GM21529 (cell line): Measurements from ENCODE around the gene HJV.

Experiments
- ATAC-seq: cut with Tn5 transposase; IDR thresholded peaks from one replicate; pipeline ENCODE4 v1.9.1; 2021; ENCODE audit not compliant: unreplicated experiment

Gene HJV

DNA sequence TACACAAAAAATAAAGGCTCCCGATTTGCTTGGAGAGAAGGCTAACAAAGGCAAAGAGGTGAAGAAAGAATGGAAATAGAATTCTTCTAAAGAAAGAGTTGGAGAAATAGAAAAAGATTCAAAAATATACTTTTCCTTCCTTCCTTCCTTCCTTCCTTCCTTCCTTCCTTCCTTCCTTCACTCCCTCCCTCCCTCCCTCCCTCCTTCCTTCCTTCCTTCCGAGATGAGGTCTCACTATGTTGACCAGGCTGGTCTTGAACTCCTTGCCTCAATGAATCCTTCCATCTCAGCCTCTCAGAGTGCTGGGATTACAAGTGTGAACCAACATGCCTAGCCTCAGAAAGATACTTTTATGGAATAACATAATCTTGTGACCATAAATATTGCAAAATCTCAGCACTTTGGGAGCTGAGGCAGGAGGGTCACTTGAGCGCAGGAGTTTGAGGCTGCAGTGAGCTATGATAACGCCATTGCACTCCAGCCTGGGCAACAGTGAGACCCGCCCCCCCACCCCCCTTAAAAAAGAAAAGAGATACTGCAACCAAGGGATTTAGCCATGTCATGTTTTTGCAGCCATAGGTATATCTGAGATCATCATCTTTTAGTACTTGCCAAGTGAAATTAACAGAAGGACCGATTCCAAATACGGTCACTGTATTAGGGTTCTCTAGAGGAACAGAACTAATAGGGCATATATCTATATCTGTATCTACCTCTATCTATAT is 1.0 kb upstream of the HJV start:
- no peak for ATAC-seq

DNA sequence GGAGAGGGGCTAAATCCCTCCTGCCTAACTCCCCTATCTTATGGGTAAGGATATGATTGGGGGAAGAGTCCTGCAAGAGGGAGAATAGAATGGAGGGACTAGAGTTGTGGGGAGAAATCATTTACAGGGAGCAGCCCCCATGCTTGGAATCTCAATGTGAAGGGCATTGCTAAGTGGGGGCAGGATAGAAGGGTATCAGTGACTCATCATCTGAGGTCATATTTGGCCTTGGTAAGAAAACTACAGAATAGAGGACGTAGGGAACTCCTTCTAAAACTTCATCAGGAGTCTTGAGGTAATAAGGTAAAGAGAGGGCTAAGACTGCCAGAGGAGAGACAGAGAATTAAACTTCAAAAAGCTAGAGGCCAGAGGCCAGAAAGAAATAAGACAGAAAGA is 487 bp downstream of the HJV start:
- no peak for ATAC-seq

- ATAC-seq: no peak
Measured at GRCh38 chr1:146020058-146021049, 1.2 kb downstream of the HJV start.

DNA sequence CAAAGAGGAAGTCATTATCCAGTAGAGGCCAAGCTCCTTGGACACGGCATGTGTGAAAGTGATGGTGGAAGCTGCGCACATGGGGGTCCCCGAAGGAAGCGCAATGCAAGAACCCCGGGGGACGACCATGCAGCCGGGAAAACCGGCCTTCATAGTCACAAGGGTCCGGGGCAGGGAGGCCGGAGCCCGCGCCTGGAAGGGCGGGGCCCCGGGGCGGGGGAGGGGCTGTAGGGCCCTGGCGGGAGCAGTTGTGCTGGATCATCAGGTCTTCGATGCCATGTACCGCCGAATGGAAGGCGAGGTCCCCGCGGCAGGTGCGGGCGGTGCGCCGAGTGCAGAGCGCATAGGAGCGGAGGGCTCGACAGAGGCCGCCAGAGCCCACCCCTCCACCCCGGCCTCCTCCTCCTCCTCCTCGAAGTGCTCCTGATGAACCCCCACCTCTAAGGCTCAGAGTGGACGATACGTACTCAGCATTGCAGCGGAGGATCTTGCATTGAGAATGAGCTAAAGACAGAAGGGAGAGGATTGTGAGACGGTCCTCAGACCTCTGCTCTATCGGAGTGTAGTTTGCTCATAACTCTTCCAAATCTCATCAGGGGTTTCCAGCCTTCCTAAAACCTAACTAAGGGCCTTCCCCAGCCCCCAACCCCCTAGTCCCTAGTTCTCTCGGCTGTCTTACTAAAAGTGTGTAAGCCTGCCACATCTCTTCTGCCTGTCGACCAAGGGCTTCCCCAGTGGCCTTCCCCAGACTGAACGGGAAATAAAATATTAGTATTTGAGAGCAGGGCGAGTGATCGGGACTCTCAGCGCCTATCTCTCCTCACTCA is 2.1 kb downstream of the HJV start:
- ATAC-seq: no peak

DNA sequence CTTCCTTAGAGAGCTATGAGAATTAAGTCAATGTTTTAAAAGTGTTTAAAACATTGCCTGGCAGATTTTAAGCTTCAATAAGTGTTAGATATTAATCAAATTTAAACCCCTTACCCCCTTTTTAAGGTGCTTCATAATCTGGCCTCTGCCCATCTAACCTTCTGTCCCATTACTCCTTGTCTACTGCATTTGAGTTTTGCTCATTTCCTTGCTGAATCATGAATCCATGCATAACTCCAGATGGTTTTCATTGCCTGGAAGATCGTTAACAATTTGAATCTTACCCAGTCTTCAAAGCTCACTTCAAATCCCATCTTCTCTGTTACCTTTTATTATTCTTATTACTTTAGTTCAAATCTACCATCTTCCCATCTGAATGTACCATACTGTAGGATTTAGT is 4.6 kb downstream of the HJV start:
- no peak for ATAC-seq

- no peak for ATAC-seq
Measured at GRCh38 chr1:146013559-146013922, 8.0 kb downstream of the HJV start.

DNA sequence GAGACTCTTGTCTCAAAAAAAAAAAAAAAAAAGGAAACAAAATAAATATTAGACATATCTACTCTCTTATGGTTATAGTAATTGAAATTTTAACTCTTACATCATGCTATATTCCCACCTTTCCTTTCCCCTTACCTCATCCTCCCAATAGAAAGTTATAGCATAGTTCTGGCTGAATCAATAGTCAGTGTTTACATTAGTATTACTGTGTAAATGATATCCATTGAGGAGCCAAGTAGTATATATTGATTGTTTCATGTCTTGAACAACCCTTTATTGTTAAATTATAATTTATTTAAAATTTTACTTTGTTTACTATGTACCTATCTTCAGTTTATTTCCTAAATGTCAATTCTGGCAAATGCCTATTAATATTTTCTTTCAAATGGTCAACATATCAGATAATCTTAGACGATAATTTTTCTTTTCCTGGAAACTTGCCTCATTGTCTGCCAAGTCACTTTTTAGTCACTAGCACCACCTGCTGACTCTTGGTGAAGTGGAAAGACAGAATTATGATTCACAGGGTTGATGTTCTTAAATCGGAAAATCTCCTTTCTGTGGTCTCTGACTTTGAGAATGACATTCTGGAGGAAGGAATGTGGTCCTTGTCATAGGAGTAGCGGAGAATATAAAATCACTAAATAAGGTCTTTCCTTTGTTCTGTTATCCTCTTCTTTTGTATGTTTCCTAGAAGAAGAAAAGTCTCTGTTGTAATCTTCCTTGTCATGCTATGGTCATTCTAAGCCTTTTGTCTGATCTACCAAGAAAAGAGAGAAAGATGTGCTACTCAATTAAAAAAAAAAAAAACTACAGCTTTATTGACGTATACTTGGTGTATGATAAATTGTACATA is 8.6 kb downstream of the HJV start:
- ATAC-seq: no peak

- no peak for ATAC-seq
Measured at GRCh38 chr1:146010126-146010738, 11.3 kb downstream of the HJV start.

DNA sequence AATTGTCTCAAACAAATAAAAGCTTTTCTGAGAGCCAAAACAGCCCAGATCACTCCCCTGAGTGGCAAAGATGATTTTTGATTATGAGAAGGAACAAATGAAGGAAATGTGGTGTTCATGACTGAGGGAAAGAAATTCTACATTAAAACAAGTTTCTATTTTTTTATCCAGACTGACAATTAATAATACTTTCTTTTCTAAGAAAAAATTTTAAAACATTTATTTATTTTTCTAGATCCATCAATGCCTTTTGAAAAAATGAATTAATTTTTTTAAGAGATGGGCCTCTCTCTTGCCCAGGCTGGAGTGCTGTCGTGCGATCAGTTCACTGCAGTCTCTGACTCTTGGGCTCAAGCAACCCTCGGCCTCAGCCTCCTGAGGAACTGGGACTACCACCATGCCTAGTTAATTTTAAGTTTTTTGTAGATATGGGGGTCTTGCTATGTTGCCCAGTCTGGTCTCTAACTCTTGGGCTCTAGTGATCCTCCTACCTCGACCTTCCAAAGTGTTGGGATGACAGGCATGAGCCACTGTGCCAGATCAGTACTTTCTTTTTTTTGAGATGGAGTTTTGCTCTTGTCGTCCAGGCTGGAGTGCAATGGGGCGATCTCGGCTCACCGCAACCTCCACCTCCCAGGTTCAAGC is 13.9 kb downstream of the HJV start:
- ATAC-seq: no peak

DNA sequence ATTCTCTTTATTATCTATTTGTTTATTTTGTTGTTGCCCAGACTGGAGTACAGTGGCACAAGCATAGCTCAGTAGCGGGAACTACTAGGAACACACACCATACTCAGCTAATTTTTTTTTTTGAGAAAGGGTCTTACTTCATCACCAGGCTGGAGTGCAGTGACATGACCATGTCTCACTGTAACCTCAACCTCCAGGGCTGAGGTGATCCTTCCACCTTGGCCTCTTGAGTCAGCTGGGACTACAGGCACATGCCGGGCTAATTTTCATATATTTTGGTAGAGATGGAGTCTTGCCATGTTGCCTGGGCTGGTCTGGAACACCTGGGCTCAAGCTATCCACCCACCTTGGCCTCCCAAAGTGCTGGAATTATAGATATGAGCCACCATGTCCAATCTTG is 19.8 kb downstream of the HJV start:
- no peak for ATAC-seq

DNA sequence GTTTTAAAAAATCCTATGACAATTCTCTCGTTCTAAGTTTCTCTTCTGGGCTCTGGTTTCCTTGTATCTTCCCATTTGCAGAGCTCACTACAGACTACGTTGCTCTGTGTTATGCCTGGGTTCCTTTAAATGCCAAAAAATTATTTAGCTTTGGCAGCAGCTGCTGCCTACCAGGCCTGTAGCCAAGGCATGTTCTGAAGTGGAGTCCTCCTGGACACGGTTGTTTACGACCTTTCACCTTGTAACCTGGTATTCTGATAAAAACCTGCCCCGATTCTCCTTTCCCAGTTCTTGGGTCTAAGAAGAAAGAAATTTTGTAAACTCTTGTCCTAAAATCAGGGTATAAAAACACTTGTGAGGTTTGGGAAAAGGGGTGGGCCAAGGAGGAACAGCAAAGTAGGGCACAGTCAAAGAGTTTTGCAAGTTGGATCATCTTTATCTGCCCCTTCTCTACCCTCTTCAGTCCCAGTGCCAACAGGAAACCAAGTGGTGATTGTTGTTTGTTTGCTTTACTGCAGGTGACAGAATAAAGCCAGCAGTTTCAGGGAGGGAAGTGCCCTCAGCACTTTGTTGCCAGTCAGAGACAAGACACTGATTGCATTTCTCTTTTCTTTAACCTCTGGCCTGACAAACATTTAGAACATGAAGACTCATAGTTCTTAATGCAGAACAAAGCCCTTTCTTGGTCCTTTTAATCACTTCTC is 22.1 kb downstream of the HJV start:
- ATAC-seq: no peak

DNA sequence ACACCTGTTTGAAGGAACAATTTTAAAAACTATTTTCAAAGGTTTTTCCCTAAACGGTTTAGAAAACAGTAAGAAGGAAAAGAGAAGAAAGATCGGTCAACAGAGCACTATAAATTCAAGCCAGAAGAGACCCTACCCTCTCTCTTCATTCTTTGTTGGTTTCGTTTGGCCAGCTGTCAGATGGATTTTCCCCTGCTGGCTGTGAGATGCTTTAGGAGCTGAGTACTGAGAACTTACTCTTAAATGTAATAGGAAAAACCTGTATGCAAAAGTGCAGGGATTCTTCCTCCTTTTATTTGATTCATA is 23.9 kb downstream of the HJV start:
- ATAC-seq: no peak

DNA sequence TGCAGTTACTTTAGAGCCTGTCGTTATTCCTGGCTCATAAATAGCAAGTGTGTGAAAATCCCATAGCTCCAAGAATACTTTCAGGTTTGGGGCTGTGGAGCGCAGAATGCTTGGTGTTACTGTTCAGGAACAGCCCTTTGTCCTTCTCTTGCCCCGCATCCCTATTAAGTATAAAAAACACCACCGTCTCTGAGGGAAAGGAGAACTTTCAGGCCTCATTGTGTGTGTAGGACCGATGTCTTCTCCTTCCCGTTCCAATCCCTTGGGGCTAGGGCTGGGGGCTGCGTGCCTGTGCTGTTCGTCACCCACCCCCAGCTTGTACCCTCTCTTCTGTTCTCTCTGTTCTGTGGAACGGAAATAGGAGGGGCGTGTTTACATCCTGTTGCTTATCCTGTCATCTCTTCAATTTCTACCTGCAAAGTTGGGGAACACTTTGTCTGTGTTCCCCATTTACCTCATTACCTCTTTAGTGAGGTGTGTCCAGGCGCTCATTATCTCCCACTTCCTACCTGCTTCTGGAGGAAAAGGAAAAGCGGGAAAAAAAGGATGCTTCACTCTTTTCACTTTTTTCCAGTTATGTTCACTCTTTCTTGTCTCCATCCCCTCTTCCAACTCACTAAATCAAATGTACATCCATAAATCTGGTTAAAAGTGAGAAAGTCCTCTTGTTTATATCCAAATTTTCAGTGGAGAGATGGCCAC is 24.4 kb downstream of the HJV start:
- peak; percentile 36 for ATAC-seq

DNA sequence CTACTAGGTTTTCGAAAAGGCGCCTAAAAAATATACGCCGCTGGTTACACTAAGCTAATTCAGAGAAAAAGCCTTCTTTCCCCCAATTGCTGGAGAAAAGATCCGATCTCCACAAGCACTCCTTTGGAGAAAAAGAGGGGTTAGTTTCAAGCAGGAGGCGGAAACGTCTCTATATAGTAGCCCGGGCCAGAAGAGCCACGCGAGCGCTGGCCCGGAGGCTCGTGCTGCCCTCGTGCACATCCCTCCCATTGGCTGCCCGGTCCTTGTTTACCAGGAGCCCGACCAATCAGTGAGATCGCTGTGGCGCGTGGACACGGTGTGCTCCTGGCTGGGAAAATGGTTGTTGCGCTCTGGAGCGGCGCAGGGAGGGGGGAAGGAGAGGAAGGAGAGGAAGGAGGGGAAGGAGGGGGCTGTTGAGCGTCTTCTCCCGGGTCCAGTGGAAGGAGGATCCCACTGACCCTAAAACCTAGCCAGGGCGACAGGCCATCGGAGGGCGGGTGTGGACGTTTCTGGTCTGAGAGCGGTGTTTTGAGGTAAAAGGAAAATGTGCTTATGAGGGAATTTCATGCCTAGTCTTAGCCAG is 25.0 kb downstream of the HJV start, which contains the start of gene TXNIP:
Gene TXNIP, minus strand, starts transcription at position 147 of the 583 bp plus-strand sequence. CDS start 313 bp downstream, outside the sequence.
- peak; percentile 85 for ATAC-seq

DNA sequence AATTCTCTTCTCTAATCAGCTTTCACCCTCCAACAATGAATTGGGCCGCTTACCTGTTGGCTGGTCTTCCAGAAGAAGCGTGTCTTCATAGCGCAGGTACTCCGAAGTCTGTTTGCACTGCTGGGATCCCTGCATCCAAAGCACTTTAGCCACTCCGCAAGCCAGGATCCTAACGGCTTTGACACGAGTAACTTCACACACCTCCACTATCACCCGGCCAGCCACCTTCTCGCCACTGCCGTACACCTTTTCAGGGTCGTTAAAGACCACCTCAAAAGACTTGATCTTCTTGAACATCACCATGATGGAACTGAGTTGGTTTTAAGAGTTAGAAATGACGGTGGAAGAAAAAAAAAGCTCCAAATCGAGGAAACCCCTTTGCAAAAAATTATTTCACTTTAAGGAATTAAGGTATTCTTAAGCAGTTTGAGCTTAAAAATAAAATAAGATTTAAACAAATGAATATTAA is 25.5 kb downstream of the HJV start:
- ATAC-seq: no peak

DNA sequence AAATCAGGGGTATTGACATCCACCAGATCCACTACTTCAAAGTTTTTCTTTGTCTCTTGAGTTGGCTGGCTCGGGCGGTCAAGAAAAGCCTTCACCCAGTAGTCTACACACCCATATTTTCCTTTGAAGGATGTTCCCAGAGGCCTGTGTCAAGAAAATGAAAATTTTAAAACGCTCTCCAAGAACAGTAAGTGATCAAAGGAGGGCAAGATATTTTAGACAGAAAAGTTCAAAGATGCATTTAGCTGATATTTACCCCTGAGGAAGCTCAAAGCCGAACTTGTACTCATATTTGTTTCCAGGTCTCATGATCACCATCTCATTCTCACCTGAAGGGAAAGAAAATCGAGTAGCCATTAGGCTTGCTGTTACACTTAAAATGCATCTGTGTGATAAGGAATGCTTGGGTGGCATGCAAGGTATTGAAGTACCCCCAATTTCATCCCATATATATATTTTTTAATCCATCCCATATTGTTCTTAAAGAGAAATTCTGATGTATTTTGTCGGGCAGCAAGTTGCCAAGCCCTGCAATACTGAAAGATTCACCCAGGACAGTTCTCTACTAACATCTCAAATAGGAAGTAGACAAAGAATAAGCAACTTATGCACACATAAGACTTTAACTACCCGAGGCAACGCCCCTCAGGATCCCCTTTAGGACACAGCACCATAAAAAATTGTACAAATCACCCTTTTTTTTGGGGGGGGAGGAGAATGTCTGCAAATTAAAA is 26.2 kb downstream of the HJV start:
- ATAC-seq: no peak
